Pancreas (tissue), 10 donors: ENCODE data around the gene IRAG1. TPM values are rescaled to one million over a fixed set of nuclear protein-coding genes. Genes with fewer than 3 reads are reported as not detected.

Experiments used
- ATAC-seq, 4 donors: fragments of 200-7000 bp; cut with Tn5 transposase; one replicate each; pipeline versions ENCODE4 v1.8.0 to v1.9.1; 2020; ENCODE audit warnings: mild to moderate bottlenecking in 4 of 4, moderate library complexity in 4 of 4
- DNase-seq, 6 donors: peaks; one replicate each; pipeline ENCODE4 v3.0.0-alpha.2; 2020
- FAIRE-seq: peaks from 2 replicates; lab custom pipeline; 2012; peaks lifted over from hg19 to GRCh38; lab: Jason Lieb, UNC
- H3K27ac ChIP-seq, 4 donors: fragments of 200-600 bp; sonication (generic); 1 replicate in 3 of 4; 2 replicates in 1 of 4; pipeline versions ENCODE4 v1.5.0 to v1.8.0; 2020
- H3K27me3 ChIP-seq, 4 donors: fragments of 200-600 bp; one replicate each; pipeline ENCODE4 v1.8.0; 2021
- H3K36me3 ChIP-seq, 3 donors: fragments of 200-600 bp; sonication (generic) in 1 of 3; one replicate each; pipeline versions ENCODE4 v1.5.0 to v1.8.0; 2020 to 2021
- H3K4me1 ChIP-seq, 3 donors: fragments of 200-600 bp; one replicate each; pipeline ENCODE4 v1.8.0; 2021
- H3K4me3 ChIP-seq, 4 donors: fragments of 200-600 bp; sonication (generic) in 2 of 4; one replicate each; pipeline versions ENCODE4 v1.5.0 to v1.8.0; 2020 to 2021
- H3K9me3 ChIP-seq, 4 donors: fragments of 200-600 bp; one replicate each; pipeline ENCODE4 v1.8.0; 2021
- WGBS, 2 donors: extraction: QIAGEN DNeasy Blood & Tissue Kit; methylation state at CpG; one replicate each; pipeline ENCODE4 v1.1.7; 2013; 5-methylcytosine and 5-hydroxymethylcytosine counted together
- intact Hi-C, 3 donors: fragments of 100-400 bp; cut with DNase I; formaldehyde crosslinking; loops; one replicate each; pipeline versions ENCODE4 v1.11.1 to v1.14.2; 2022
- polyA plus RNA-seq, 2 donors: library from polyadenylated mRNA; stranded (reverse); fragments of 200-250 nt; gene quantifications; one replicate each; pipeline ENCODE4 v1.2.3, GENCODE V29; 2013
- total RNA-seq, 6 donors: library from RNA; stranded (reverse); fragmentation: NEBNext Ultra II Directional in 4 of 6; extraction: Animal tissue kit (Norgen Biotek cat#: 25700) in 4 of 6; gene quantifications; one replicate each; pipeline versions ENCODE4 v1.2.1 to v1.2.4, GENCODE V29; 2021 to 2023
- TF ChIP-seq, protein P1 (sequence below), 4 donors: fragments of 200-600 bp; sonication (generic) in 3 of 4; IDR thresholded peaks; one replicate each; pipeline versions ENCODE4 v1.5.0 to v1.8.0; 2021; ENCODE audit warnings: antibody characterized with exemption in 4 of 4
- donor health status: healthy with polysubstance abuse.
- donor health status: DM: no; HTN: no; CAD: no; lungs with moderate emphysema.
- donor health status: DM: no; HTN: no; CAD: no.
- donor health status: control.
- donor health status: control.
- donor health status: Bipolar disorder and iron deficiency.
- donor health status: DM: yes; HTN: yes; CAD: no.
- donor health status: DM: no; HTN: no; CAD: no.
- donor health status: DM: no; HTN: no; CAD: no.
- donor health status: DM: yes; HTN: yes; CAD: no.

Gene IRAG1
- total and polyA plus RNA-seq, 8 donors: 0.59 to 5.7 (median 2.0) TPM

DNA sequence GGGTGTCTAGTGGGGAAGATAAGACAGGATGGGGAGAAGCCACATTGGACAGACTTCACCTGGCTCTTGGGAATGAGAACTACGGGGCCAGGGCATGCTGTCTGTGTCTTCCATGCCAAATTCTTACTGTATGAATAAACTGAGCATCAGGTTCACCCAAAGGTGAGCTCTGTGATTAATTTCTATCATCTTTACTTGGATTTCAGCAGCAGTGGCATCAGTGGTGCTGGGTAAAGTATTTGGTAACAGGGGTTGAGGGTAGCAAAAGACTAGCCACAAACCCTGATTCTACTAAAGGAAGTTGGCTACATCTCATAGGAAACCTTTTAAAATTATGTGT lies 38.8 kb downstream of the IRAG1 start:
- ATAC-seq (no peak), DNase-seq (no peak), FAIRE-seq (no peak)
- Histone ChIP-seq H3K27me3 (no peaks in the 10 kb centered on the region), H3K4me1 (peaks cover 0 to 3% (median 0%) of the 10 kb centered on the region in 3 donors), H3K9me3 (no peaks in the 10 kb centered on the region), H3K27ac (no peak overlapping the region), H3K4me3 (no peak overlapping the region), H3K36me3 (no peaks in the 10 kb centered on the region)
- intact Hi-C loops: loop anchor here in 2 of 3 donors (10.0 kb wide), 1 partner anchor 250 kb away; no protein-coding TSS in a partner anchor
- 77 to 80% methylated on average over 1 of the region's 1 CpG for WGBS, 2 donors
- TF ChIP-seq, protein P1, sequence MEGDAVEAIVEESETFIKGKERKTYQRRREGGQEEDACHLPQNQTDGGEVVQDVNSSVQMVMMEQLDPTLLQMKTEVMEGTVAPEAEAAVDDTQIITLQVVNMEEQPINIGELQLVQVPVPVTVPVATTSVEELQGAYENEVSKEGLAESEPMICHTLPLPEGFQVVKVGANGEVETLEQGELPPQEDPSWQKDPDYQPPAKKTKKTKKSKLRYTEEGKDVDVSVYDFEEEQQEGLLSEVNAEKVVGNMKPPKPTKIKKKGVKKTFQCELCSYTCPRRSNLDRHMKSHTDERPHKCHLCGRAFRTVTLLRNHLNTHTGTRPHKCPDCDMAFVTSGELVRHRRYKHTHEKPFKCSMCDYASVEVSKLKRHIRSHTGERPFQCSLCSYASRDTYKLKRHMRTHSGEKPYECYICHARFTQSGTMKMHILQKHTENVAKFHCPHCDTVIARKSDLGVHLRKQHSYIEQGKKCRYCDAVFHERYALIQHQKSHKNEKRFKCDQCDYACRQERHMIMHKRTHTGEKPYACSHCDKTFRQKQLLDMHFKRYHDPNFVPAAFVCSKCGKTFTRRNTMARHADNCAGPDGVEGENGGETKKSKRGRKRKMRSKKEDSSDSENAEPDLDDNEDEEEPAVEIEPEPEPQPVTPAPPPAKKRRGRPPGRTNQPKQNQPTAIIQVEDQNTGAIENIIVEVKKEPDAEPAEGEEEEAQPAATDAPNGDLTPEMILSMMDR (IDR thresholded peaks at IDR 0.05): no peak

DNA sequence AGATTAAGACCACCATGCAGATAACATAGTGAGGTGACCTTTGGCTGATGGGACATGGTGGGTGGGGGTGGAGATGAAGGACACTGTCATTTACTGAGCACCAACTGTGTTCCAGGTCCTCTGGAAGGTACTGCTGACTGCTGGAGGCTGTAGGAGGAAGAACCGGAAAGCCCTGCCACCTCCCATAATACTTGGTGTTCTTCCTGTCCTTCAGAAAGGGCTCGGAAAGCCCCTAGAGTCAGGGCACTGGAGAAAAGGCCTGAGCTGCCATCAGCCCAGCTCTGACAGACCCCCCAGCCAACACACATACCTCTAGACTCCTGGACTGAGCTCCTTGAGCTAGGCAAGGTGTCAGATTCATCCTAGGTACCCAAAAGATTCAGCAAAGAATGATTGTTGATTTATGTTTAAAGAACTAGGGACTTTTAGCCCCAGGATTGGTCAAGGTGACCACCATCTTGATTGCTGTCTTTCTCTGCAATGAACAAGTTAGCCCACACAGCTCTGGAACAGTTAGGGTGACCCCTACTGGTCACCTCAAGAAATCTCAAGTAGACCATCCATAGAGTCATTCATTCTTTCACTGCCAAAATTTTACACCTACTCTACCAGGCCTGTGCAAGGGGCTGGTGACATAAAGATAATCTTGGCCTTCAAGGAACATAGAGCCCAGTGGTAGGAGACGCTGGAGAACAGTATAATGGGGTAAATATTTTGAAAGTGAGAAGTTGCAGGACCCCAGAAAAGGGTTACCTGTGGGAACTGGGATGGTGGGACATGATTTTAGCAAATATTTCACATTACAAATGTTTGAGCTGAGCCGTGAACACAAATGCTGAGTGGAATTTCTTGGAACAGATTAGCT lies 39.4 kb downstream of the IRAG1 start:
- H3K27ac ChIP-seq: no peak overlapping the region
- 47 to 55% methylated on average over 4 of the region's 4 CpGs for WGBS, 2 donors
- H3K4me1 ChIP-seq: peaks cover 0 to 3% (median 0%) of the 10 kb centered on the region in 3 donors
- intact Hi-C loops: loop anchor here in 2 of 3 donors (10.0 kb wide), 1 partner anchor 249 kb away; no protein-coding TSS in a partner anchor
- ATAC-seq (peak; percentile 70 to 89 (median 85)), DNase-seq (peak in 2 of 6 donors; percentile 23 to 38), FAIRE-seq (no peak)
- H3K4me3 ChIP-seq: no peak overlapping the region
- TF ChIP-seq, protein P1 (IDR thresholded peaks at IDR 0.05): peak; percentile 47 to 59 (median 56)
- H3K36me3 ChIP-seq: no peaks in the 10 kb centered on the region
- H3K27me3 ChIP-seq: no peaks in the 10 kb centered on the region
- H3K9me3 ChIP-seq: no peaks in the 10 kb centered on the region

DNA sequence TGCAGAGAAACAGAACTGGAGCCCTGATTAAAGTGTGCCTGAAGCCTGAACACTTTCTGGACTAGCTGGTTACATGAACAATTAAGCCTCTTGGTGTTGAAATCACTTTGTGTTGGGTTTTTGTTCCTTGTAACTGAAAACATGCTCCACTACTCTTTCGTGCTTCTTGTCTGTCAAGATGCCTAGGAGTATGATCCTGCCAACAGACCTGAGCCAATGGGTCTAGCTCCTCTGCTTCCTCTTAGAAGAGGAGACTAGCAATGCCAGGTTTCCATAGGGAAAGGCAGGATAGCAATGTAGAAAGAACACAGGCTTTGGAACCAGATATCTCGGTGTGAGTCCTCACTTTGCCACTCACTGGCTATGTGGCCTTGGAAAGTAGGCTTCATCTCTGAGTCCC lies 40.3 kb downstream of the IRAG1 start:
- Histone ChIP-seq H3K27me3 (no peaks in the 10 kb centered on the region), H3K4me3 (no peak overlapping the region), H3K9me3 (no peaks in the 10 kb centered on the region), H3K36me3 (no peaks in the 10 kb centered on the region), H3K27ac (no peak overlapping the region), H3K4me1 (peaks cover 0 to 3% (median 0%) of the 10 kb centered on the region in 3 donors)
- 87 to 91% methylated on average over 2 of the region's 2 CpGs for WGBS, 2 donors
- TF ChIP-seq, protein P1 (IDR thresholded peaks at IDR 0.05): no peak
- ATAC-seq: no peak
- intact Hi-C loops: loop anchor here in 2 of 3 donors (10.0 kb wide), 1 partner anchor 248 kb away; no protein-coding TSS in a partner anchor
- FAIRE-seq: no peak
- no peak for DNase-seq

DNA sequence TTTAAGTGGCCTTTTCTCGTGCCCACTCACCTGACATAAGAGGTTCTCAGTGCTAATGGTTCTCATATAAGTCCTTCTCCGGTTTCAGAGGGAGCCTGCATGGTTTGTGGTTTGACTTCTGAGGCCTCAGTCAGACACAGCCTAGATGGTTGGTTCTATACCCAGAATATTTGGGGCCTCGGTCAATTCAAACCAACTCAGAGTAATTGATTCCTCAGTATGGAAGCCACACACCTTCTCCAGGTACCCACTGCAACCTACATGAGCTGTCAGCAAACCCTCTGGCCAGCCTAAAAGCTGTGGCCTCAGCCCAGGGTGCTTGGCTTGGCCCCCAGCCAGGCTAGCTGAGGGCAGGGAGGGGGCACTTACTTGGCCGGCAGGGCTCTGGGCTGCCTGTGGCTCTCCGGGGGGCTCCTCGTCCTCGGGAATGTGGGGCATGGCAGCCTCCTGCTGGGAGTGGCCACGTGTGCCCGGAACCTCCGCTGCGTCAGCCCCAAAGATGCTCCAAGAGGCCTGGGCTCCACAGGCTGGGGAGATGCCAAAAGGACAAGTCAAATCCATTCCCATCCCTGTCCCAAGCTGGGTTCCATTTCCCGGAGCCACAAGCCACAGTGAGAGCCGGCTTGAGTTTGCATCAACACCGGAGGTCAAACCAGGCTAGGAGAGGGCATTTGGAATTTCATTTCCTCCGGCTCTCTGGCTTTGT lies 41.7 kb downstream of the IRAG1 start:
- intact Hi-C loops: loop anchor here in 2 of 3 donors (10.0 kb wide), 1 partner anchor 247 kb away; no protein-coding TSS in a partner anchor
- TF ChIP-seq, protein P1 (IDR thresholded peaks at IDR 0.05): no peak
- Histone ChIP-seq H3K36me3 (no peaks in the 10 kb centered on the region), H3K27ac (no peak overlapping the region), H3K9me3 (no peaks in the 10 kb centered on the region), H3K27me3 (no peaks in the 10 kb centered on the region), H3K4me1 (no peaks in the 10 kb centered on the region), H3K4me3 (no peak overlapping the region)
- no peak for FAIRE-seq
- WGBS, 2 donors: 67 to 72% methylated on average over 15 of the region's 15 CpGs
- no peak for ATAC-seq
- no peak for DNase-seq
